GM12891 (cell line): ENCODE data around the gene GPR152.
"Not testable (repeated sequence)": the region's sequence is repeated elsewhere in the genome, so short reads cannot be mapped to it uniquely, and the experiment has no call there.

ENCODE experiments used
- POLR2A ChIP-seq: IDR thresholded peaks from 2 replicates; pipeline ENCODE4 v1.6.1; 2011; ENCODE audit warnings: low read depth, low read length, control low read depth
- POLR2AphosphoS5 ChIP-seq: IDR thresholded peaks from 2 replicates; pipeline ENCODE4 v1.6.1; 2011; ENCODE audit warnings: low read depth, low read length, control low read depth

DNA sequence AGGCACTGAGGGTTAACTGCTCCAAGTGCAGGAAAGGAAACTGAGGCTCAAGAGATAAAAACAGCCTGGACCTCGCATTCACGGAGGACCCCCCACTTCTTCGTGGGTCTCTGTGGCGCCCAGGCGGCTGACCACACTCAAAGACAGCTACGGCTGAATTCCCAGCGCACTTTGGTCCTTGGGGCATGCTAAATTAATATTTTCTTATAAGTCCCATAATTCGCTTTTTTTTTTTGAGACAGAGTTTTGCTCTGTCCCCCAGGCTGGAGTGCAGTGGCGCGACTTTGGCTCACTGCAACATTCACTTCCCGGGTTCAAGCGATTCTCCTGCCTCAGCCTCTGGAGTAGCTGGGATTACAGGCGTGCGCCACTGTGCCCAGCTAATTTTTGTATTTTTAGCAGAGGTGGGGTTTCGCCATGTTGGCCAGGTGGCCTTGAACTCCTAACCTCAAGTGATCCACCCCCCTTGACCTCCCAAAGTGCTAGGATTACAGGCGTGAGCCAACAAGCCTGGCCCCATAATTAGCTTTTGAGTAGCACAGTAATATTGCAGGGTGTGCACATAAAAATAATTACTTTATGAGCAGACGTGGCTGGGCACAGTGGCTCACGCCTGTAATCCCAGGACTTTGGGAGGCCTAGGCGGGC is 50.2 kb downstream of the GPR152 start:
- TF ChIP-seq POLR2A, POLR2AphosphoS5: not testable (repeated sequence)
